ENCODE results near the gene MED12L.

MED12L gene

GRCh38 chr3:151367448-151367847, 282.0 kb downstream of the MED12L start:
- TF ChIP-seq CTCF (IDR thresholded peaks at IDR 0.05; ENCODE audit: low read depth, low read length, missing control alignments), result no peak
- H3K4me3 ChIP-seq (replicated peaks; ENCODE audit: low read depth, low read length), result no peak overlapping the region
- DNase-seq (ENCODE audit: extremely low read depth, low read depth), result no peak

DNA sequence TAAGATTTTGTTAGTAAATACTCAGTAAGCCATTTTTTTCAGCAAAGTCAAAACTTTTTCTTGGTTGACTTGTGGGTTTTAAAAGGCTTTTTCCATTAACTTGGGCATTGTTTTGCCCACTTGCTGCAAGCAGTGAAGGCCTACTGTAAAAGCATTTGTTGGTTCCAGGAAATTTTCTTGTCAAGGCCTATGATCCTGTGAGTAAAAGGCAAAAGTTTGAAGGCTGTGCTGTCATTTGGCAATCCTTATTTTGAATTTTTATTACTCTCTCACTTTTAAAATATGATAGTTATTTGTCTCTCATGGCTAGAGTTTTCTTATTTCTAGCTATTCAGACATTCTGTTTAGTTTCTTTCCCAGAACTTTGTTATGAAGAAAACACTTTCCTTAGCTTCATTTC, 286.1 kb downstream of the MED12L start:
- TF ChIP-seq CTCF (IDR thresholded peaks at IDR 0.05; ENCODE audit: low read depth, low read length, missing control alignments), result no peak
- DNase-seq (ENCODE audit: extremely low read depth, low read depth), result no peak
- H3K4me3 ChIP-seq (replicated peaks; ENCODE audit: low read depth, low read length), result no peak overlapping the region

DNA sequence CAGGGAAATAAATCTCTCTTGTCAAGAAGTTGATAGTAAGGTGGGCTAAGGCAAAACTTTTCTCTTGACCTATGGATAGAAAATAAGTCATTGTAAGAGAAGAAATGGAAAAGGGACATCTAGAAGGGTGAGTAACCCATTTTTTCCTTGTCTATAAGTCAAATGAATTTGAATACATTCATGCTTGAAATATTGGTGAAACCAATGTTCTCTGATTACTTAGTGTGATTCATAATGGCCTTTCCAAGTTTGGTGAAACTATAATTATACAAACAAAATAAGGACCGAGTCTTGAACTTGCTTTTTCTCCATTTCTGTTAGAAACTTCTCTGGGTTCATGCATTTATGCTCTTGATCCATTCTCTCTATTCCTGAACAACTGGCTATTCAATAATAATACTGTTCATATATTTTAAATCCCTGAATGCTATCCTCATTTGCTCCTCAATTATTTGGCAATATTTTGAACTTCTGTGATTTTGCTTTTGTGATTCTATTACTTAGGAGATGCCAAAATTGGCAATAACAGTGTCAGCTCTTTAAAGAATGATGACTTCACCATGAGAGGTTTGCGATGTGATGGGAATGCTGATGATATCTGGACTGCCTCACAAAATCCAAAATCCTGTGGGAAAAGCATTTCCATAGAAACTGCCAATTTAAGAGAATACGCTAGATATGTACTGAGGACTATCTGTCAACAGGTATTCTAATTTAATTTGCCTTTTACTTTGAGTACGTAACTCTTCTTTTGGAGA, 286.8 kb downstream of the MED12L start:
- DNase-seq (ENCODE audit: extremely low read depth, low read depth), result no peak
- no peak for TF ChIP-seq CTCF (IDR thresholded peaks at IDR 0.05; ENCODE audit: low read depth, low read length, missing control alignments)

GRCh38 chr3:151377768-151378385, 292.4 kb downstream of the MED12L start:
- no peak overlapping the region for H3K4me3 ChIP-seq (replicated peaks; ENCODE audit: low read depth, low read length)
- no peak for TF ChIP-seq CTCF (IDR thresholded peaks at IDR 0.05; ENCODE audit: low read depth, low read length, missing control alignments)

More for the DNA sequence above, 286.8 kb downstream of the MED12L start:
- no peak overlapping the region for H3K4me3 ChIP-seq (replicated peaks; ENCODE audit: low read depth, low read length)

DNA sequence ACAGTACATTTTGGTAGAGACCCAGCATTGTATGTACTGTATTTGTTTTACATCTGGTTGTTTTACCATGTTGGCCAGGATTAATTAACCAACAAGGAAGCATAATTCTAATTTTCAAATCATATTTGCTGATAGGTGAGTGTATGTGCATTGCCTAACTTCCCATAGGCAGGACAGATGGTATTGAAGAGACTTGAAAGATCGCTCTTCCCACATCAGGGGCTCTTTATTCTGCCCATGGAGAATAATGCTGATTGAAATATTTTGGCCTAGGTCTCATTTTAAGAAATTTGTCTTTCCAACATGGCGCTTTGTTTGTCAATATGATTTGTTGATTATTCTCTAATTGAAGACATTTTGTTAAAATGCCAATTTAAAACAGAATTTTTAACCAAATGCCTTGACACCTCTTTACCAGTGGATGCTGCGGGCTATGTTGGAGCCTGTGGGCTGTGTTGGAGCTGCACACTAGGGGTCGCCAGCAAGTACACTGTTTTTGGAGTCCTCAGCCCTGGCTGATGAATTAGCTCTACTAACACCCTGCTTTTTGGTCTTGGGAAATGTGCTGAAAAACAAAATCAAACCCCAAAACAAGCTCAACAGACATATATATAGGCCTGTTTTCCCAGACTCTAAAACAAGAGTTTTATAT, 293.7 kb downstream of the MED12L start:
- H3K4me3 ChIP-seq (replicated peaks; ENCODE audit: low read depth, low read length), result no peak overlapping the region
- peak; percentile 73 for TF ChIP-seq CTCF (IDR thresholded peaks at IDR 0.05; ENCODE audit: low read depth, low read length, missing control alignments)
- DNase-seq (ENCODE audit: extremely low read depth, low read depth), result no peak

More at GRCh38 chr3:151377768-151378385, 292.4 kb downstream of the MED12L start:
- DNase-seq (ENCODE audit: extremely low read depth, low read depth), result no peak

- H3K4me3 ChIP-seq (replicated peaks; ENCODE audit: low read depth, low read length), result no peak overlapping the region
- no peak for DNase-seq (ENCODE audit: extremely low read depth, low read depth)
- TF ChIP-seq CTCF (IDR thresholded peaks at IDR 0.05; ENCODE audit: low read depth, low read length, missing control alignments), result no peak
These were observed 297.2 kb downstream of the MED12L start for GRCh38 chr3:151382671-151383070.
